ENCODE results near the gene ACVR2A. TPM values are rescaled to one million over a fixed set of nuclear protein-coding genes. Genes with fewer than 3 reads are reported as not detected.

The ACVR2A gene
- total RNA-seq, 6 experiments from 2014 or later = 5.8 to 9.3 (median 6.5) TPM

DNA sequence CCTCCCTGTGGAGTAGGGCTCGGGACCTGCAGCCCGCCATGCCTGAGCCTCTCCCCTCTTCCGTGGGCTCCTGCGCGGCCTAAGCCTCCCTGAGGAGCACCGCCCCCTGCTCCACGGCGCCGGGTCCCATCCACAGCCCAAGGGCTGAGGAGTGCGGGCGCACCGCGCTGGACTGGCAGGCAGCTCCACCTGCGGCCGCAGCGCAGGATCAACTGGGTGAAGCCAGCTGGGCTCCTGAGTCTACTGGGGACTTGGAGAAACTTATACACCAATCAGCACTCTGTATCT lies 17.8 kb upstream of the ACVR2A start:
- TF ChIP-seq, protein P1, sequence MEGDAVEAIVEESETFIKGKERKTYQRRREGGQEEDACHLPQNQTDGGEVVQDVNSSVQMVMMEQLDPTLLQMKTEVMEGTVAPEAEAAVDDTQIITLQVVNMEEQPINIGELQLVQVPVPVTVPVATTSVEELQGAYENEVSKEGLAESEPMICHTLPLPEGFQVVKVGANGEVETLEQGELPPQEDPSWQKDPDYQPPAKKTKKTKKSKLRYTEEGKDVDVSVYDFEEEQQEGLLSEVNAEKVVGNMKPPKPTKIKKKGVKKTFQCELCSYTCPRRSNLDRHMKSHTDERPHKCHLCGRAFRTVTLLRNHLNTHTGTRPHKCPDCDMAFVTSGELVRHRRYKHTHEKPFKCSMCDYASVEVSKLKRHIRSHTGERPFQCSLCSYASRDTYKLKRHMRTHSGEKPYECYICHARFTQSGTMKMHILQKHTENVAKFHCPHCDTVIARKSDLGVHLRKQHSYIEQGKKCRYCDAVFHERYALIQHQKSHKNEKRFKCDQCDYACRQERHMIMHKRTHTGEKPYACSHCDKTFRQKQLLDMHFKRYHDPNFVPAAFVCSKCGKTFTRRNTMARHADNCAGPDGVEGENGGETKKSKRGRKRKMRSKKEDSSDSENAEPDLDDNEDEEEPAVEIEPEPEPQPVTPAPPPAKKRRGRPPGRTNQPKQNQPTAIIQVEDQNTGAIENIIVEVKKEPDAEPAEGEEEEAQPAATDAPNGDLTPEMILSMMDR (IDR thresholded peaks at IDR 0.05) = no peak
- no peak for TF ChIP-seq POLR2A (IDR thresholded peaks at IDR 0.05)
- intact Hi-C loops (cut with DNase I) = no loop called here
- Histone ChIP-seq H3K4me3 (no peak overlapping the region), H3K27ac (no peak overlapping the region), H3K36me3 (no peaks in the 10 kb centered on the region), H3K9me3 (no peaks in the 10 kb centered on the region), H3K4me1 (no peaks in the 10 kb centered on the region), H3K27me3 (no peaks in the 10 kb centered on the region)
- WGBS (ENCODE audit: insufficient coverage, low coverage, low lambda C conversion rate, missing lambda C conversion rate) = no CpG with 5 or more reads among the region's 16 CpGs
- ATAC-seq = no peak
- no peak for DNase-seq

DNA sequence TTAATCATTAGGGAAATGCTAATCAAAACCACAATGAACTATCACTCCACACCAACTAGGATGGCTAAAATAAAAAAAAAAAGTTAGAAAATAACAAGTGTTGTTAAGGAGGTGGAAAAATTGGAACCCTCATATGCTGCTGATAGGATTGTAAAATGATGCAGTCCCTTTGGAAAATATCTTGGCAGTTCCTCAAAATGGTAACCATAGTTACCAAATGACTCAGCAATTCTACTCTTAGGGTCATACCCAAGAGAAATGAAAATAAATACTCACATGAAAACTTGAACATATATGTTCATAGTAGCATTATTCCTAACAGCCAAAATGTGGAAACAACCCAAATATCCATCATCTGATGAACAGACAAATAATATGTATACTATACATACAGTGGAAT lies 15.7 kb upstream of the ACVR2A start:
- Histone ChIP-seq H3K4me1 (no peaks in the 10 kb centered on the region), H3K27ac (no peak overlapping the region), H3K4me3 (no peak overlapping the region), H3K27me3 (no peaks in the 10 kb centered on the region), H3K36me3 (no peaks in the 10 kb centered on the region), H3K9me3 (no peaks in the 10 kb centered on the region)
- no peak for TF ChIP-seq POLR2A (IDR thresholded peaks at IDR 0.05)
- TF ChIP-seq, protein P1 (IDR thresholded peaks at IDR 0.05) = no peak
- intact Hi-C loops (cut with DNase I) = no loop called here
- ATAC-seq (peak in 2 of 4 donors; percentile 34 to 51), DNase-seq (no peak)

DNA sequence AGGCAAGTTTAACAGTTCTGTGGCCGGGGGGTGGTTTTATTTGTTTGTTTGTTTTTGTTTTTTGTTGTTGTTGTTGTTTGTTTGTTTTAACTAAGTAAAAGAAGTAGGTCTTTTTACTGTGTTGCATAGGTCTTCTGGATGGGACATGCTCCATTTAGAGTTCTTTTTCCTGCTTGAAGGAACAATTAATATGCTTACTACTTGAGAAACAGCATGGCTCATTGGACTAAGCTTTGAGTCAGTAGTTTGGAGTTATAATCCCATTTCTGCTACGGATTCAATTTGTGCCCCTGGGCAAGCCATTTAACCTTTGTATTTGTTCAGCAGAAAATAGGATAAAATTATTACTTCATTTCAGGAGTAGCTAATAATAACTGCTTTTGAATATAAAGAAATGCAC lies 8.7 kb upstream of the ACVR2A start:
- Histone ChIP-seq H3K36me3 (no peaks in the 10 kb centered on the region), H3K27ac (no peak overlapping the region), H3K9me3 (no peaks in the 10 kb centered on the region), H3K4me1 (no peaks in the 10 kb centered on the region), H3K4me3 (no peak overlapping the region), H3K27me3 (no peaks in the 10 kb centered on the region)
- WGBS (ENCODE audit: insufficient coverage, low coverage, low lambda C conversion rate, missing lambda C conversion rate) = 66% methylated on average over 2 of the region's 2 CpGs
- TF ChIP-seq, protein P1 (IDR thresholded peaks at IDR 0.05) = no peak
- TF ChIP-seq POLR2A (IDR thresholded peaks at IDR 0.05) = no peak
- ATAC-seq (no peak), DNase-seq (no peak)
- intact Hi-C loops (cut with DNase I) = no loop called here

DNA sequence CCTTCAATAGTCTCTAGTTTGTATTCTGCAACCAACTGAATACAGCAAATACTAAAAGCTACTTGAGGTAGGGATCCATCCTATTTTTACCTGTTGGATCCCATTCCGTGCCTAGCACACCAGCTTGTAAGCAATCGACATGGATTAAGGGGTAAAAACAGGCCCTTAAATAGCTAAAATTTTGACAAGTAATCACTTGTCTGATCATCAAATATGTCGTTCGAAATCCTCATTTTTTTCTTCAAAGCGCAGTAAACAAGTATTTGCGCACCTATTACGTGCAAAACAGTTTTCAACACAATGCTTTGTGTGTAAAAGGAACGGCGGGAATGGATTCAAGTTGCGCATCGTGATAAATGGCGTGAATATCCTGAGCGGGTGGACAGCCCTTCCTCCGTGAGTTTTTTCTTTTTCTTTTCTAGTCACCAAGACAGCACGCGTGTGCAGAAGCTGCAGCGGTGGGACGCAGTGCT lies 1.4 kb upstream of the ACVR2A start:
- Histone ChIP-seq H3K9me3 (no peaks in the 10 kb centered on the region), H3K27me3 (no peaks in the 10 kb centered on the region), H3K4me1 (peaks cover 0 to 6% (median 2%) of the 10 kb centered on the region in 4 donors), H3K27ac (peak overlapping the region; percentile 94 to 97 (median 94)), H3K36me3 (no peaks in the 10 kb centered on the region), H3K4me3 (peak overlapping the region; percentile 70 to 89 (median 83))
- TF ChIP-seq, protein P1 (IDR thresholded peaks at IDR 0.05) = no peak
- TF ChIP-seq POLR2A (IDR thresholded peaks at IDR 0.05) = no peak
- ATAC-seq = no peak
- DNase-seq = no peak
- 3% methylated on average over 16 of the region's 18 CpGs for WGBS (ENCODE audit: insufficient coverage, low coverage, low lambda C conversion rate, missing lambda C conversion rate)
- intact Hi-C loops (cut with DNase I) = no loop called here

Measured in right lobe of liver (tissue), 6 donors.